ENCODE results near the gene LBR.
"Not testable (repeated sequence)": the region's sequence is repeated elsewhere in the genome, so short reads cannot be mapped to it uniquely, and the experiment has no call there.

DNA sequence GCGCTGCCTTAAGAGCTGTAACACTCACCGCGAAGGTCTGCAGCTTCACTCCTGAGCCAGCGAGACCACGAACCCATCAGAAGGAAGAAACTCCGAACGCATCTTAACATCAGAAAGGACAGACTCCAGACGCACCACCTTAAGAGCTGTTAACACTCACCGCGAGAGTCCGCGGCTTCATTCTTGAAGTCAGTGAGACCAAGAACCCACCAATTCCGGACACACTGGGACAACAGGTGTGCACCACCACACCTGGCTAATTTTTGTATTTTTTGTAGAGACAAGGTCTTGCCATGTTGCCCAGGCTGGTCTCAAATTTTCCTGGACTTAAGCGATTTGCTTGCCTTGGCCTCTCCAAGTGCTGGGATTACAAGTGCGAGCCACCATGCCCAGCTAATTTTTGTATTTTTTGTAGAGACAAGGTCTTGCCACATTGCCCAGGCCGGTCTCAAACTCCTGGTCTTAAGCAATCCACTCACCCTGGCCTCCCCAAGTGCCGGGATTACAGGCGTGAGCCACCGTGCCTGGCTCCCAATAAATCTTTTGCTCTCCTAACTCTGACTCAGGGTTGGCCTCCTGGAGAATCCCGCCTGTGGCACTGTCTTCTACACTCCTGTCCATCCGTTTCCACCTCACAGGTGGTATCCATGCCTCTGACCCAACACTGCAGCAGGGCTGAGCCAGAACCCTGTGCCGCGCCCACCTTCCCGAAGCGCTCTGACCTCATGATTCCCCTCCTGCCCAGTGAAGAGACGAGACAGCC is 46.0 kb upstream of the LBR start:
- TF ChIP-seq CTCF (conservative IDR thresholded peaks at IDR 0.05 in 1 of 2, IDR thresholded peaks at IDR 0.05 in 1 of 2; ENCODE audit: extremely low read depth in 1 of 2, insufficient read depth in 1 of 2, low read depth in 1 of 2, low read length in 2 of 2); EZH2 (IDR thresholded peaks at IDR 0.05; ENCODE audit: borderline replicate concordance, low read length): not testable (repeated sequence)

Data from mammary epithelial cell (primary cell).